Omental fat pad (tissue), 4 donors: ENCODE measurements around the gene MYO1A. TPM values are rescaled to one million over a fixed set of nuclear protein-coding genes. Genes with fewer than 3 reads are reported as not detected.
"Not testable (repeated sequence)": the region's sequence is repeated elsewhere in the genome, so short reads cannot be mapped to it uniquely, and the experiment has no call there.

Experiments
- ATAC-seq: fragments of 150-250 bp; one replicate; pipeline ENCODE4 v1.9.1; 2016; ENCODE audit warnings: mild to moderate bottlenecking, moderate library complexity; ENCODE audit not compliant: low FRiP score
- DNase-seq: peaks from one replicate; pipeline ENCODE4 v3.0.0-alpha.2; 2019; ENCODE audit warnings: low spot score
- total RNA-seq, 4 donors: library from RNA; depleted of rRNA; stranded (reverse); fragments of >200 nt; gene quantifications; one replicate each; pipeline ENCODE4 v1.1.0, GENCODE V29; 2016
- TF ChIP-seq, protein P1 (sequence below), 3 donors: fragments of 450-650 bp; IDR thresholded peaks; one replicate each; pipeline ENCODE4 v1.5.1; 2016 to 2017; ENCODE audit warnings: antibody characterized with exemption in 3 of 3, mild to moderate bottlenecking in 3 of 3, moderate library complexity in 2 of 3

Gene MYO1A
- total RNA-seq, 4 donors from 2014 or later, result 0.25 to 0.74 (median 0.32) TPM; not detected in 1

GRCh38 chr12:57019983-57020719 is 29.8 kb downstream of the MYO1A start:
- TF ChIP-seq, protein P1, sequence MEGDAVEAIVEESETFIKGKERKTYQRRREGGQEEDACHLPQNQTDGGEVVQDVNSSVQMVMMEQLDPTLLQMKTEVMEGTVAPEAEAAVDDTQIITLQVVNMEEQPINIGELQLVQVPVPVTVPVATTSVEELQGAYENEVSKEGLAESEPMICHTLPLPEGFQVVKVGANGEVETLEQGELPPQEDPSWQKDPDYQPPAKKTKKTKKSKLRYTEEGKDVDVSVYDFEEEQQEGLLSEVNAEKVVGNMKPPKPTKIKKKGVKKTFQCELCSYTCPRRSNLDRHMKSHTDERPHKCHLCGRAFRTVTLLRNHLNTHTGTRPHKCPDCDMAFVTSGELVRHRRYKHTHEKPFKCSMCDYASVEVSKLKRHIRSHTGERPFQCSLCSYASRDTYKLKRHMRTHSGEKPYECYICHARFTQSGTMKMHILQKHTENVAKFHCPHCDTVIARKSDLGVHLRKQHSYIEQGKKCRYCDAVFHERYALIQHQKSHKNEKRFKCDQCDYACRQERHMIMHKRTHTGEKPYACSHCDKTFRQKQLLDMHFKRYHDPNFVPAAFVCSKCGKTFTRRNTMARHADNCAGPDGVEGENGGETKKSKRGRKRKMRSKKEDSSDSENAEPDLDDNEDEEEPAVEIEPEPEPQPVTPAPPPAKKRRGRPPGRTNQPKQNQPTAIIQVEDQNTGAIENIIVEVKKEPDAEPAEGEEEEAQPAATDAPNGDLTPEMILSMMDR (IDR thresholded peaks at IDR 0.05), result no peak
- ATAC-seq (no peak), DNase-seq (no peak)

- DNase-seq (no peak), ATAC-seq (no peak)
- TF ChIP-seq, protein P1 (IDR thresholded peaks at IDR 0.05), result no peak
Observed at GRCh38 chr12:57018906-57019305, 31.0 kb downstream of the MYO1A start.

- not testable (repeated sequence) for ATAC-seq, DNase-seq
Observed at GRCh38 chr12:57018353-57018752, 31.6 kb downstream of the MYO1A start.

DNA sequence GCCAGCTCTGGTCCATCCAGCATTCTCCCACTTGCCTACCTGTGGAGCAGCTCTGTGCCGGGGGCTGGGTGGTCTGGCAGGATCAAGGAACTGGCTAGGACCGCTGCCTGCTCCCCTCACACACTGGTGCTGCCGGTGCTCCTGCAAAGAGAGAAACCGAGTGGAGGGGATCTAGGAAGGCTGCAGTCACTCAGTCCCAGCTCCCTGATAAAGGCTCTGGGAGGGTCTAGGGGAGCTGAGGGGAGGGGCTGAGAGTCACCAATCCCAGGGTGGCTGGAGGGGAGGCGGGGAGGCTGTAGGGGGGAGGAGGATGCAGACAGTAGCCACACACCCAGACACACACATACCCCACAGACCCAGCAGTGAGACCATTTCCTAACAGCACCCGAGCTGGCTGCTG is 33.6 kb downstream of the MYO1A start, which contains the start of gene TAC3:
TSS of gene TAC3 (minus strand) at position 182 of the 400 bp plus-strand sequence. CDS start 732 bp downstream, outside the sequence.
- ATAC-seq, result no peak
- TF ChIP-seq, protein P1 (IDR thresholded peaks at IDR 0.05), result no peak

DNA sequence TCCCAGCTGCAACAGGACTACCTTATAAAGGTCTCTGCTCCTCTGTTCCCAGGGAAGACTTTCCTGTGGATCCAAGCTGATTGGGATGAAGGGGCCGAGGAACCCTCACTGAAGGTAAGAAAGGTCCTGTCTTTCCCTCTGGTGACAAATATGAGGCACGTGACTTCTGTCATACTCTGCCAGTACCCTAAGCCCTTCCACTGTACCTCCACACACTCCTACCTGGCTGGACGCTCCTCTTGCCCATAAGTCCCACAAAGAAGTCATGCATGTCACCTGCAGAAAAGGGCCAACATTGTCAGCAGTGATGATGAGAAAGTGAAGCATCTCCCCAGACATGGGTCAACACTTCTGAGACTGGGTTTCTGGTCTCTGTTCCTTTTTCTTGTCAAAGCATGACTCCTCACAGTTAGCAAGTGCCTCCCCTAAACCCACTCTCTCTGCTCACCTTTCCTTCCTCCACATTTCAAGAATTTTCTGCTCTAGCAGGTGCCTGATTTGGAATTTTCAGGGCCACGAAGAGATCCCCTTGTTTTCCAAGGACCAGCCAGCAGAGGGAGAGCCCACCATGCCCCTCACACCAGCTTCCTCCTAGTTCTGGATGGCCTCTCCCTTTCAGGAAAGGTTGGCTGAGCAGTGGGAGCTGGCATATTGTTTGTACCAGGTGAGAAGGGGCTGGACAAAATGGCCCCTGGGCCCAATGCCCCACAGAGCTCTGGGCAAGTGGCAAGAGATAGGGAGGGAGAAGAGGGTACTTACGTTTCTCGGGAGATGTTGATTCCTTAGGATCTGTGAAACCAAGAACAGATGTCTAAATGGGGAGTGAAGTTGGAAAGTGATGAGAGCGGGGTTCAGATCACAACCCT is 37.1 kb downstream of the MYO1A start:
- no peak for DNase-seq
- ATAC-seq, result no peak
- TF ChIP-seq, protein P1 (IDR thresholded peaks at IDR 0.05), result no peak

More for the DNA sequence above, 33.6 kb downstream of the MYO1A start, which contains the start of gene TAC3:
- no peak for DNase-seq

DNA sequence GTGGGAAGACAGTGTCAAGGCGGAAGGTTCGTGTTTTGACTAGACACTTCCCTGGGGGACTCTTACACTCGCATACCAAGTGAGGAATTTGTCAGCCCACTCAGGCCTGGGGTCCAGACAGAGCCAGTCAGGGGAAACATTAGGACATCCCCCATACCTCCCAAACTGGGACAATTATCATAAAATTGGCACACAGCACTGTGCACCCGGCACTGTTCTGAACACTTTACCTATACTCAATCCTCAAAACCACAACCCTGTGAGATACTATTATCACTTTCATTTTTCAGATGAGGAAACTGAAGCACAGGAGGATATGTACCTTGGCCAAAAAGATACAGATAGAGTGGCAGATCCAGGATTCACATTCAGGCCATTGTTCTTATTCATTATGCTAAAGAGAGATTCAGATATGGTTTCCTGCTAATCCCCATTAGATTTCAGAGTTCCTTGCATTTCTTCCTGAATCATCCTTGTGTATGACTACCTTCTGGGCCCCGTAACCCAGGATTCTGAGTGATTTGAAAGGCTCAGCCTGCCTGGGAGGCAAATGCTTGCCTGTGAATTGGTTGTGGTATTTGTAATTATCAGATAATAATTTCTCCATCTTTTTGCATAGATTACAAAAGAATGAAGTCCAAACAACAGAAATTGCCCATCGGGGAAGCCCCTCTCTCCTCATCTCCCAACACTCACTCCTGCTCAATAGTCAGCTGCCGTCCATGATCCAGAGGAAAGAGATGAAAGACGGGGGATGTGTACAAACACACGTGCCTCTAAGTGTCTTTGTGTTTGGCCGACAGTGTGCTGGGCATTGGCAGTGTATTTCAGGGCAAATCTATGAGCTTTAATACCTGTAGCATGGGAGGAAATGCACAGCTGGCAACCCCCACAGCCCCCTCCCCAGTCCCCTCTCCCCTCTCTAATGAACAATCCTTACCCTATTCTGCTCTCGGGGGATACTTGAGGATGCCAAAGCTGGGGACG is 38.2 kb downstream of the MYO1A start:
- TF ChIP-seq, protein P1 (IDR thresholded peaks at IDR 0.05), result no peak
- DNase-seq (no peak), ATAC-seq (no peak)
